Measurements from ENCODE around the gene BMERB1. TPM values are rescaled to one million over a fixed set of nuclear protein-coding genes. Genes with fewer than 3 reads are reported as not detected.

Gene BMERB1
- total and polyA plus RNA-seq, 9 of the 15 experiments (the other 6 are each of a cell fraction or from before 2014, with no cell fraction given) = 0.29 to 2.9 (median 0.94) TPM

DNA sequence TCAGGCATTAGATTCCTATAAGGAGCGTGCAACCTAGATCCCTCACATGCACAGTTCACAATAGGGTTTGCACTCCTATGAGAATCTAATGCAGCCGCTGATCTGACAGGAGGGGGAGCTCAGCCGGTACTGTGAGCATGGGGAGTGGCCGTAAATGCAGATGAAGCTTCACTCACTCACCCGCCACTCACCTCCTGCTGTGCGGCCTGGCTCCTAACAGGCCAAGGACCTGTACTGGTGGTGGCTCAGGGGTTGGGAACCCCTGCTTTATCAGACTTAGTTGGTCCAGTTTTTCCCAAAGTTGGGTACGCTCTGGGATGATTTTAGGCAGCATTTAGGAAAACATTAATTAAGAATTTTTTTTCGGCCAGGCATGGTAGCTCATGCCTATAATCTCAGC is 104.8 kb downstream of the BMERB1 start (continued):
- TF ChIP-seq NELFE (IDR thresholded peaks at IDR 0.05; ENCODE audit: insufficient read depth, insufficient read length) (no peak), ZC3H4 (CRISPR knock-in tag; IDR thresholded peaks at IDR 0.05; ENCODE audit: borderline replicate concordance) (no peak), CBFA2T3 (IDR thresholded peaks at IDR 0.05) (no peak), THRAP3 (IDR thresholded peaks at IDR 0.05; ENCODE audit: borderline replicate concordance) (no peak), GABPB1 (CRISPR knock-in tag; IDR thresholded peaks at IDR 0.05) (no peak), LEF1 (IDR thresholded peaks at IDR 0.05) (0 out of 2 replicates have a peak, but pooled peaks have one; percentile 17), HDAC3 (IDR thresholded peaks at IDR 0.05; ENCODE audit: borderline replicate concordance, partially characterized antibody) (no peak), ZNF764 (CRISPR knock-in tag; IDR thresholded peaks at IDR 0.05; ENCODE audit: low read depth) (no peak), ZNF324 (CRISPR knock-in tag; IDR thresholded peaks at IDR 0.05) (no peak), TCF7 (IDR thresholded peaks at IDR 0.05; ENCODE audit: borderline replicate concordance) (no peak), MTA1 (IDR thresholded peaks at IDR 0.05; ENCODE audit: borderline replicate concordance) (no peak), NFE2L1 (tag; IDR thresholded peaks at IDR 0.05; ENCODE audit: borderline replicate concordance, low read depth) (no peak), NEUROD1 (IDR thresholded peaks at IDR 0.05; ENCODE audit: borderline replicate concordance, low read depth, low read length, partially characterized antibody) (peak; percentile 8), KAT8 (IDR thresholded peaks at IDR 0.05; ENCODE audit: low read depth) (no peak)
- TF ChIP-seq, protein P1, sequence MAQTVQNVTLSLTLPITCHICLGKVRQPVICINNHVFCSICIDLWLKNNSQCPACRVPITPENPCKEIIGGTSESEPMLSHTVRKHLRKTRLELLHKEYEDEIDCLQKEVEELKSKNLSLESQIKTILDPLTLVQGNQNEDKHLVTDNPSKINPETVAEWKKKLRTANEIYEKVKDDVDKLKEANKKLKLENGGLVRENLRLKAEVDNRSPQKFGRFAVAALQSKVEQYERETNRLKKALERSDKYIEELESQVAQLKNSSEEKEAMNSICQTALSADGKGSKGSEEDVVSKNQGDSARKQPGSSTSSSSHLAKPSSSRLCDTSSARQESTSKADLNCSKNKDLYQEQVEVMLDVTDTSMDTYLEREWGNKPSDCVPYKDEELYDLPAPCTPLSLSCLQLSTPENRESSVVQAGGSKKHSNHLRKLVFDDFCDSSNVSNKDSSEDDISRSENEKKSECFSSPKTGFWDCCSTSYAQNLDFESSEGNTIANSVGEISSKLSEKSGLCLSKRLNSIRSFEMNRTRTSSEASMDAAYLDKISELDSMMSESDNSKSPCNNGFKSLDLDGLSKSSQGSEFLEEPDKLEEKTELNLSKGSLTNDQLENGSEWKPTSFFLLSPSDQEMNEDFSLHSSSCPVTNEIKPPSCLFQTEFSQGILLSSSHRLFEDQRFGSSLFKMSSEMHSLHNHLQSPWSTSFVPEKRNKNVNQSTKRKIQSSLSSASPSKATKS (CRISPR knock-in tag; IDR thresholded peaks at IDR 0.05) = no peak
- TF ChIP-seq, protein P2, sequence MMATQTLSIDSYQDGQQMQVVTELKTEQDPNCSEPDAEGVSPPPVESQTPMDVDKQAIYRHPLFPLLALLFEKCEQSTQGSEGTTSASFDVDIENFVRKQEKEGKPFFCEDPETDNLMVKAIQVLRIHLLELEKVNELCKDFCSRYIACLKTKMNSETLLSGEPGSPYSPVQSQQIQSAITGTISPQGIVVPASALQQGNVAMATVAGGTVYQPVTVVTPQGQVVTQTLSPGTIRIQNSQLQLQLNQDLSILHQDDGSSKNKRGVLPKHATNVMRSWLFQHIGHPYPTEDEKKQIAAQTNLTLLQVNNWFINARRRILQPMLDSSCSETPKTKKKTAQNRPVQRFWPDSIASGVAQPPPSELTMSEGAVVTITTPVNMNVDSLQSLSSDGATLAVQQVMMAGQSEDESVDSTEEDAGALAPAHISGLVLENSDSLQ (IDR thresholded peaks at IDR 0.05) = peak; percentile 94
- TF ChIP-seq, protein P3, sequence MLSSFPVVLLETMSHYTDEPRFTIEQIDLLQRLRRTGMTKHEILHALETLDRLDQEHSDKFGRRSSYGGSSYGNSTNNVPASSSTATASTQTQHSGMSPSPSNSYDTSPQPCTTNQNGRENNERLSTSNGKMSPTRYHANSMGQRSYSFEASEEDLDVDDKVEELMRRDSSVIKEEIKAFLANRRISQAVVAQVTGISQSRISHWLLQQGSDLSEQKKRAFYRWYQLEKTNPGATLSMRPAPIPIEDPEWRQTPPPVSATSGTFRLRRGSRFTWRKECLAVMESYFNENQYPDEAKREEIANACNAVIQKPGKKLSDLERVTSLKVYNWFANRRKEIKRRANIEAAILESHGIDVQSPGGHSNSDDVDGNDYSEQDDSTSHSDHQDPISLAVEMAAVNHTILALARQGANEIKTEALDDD (IDR thresholded peaks at IDR 0.05) = no peak
- TF ChIP-seq, protein P4, sequence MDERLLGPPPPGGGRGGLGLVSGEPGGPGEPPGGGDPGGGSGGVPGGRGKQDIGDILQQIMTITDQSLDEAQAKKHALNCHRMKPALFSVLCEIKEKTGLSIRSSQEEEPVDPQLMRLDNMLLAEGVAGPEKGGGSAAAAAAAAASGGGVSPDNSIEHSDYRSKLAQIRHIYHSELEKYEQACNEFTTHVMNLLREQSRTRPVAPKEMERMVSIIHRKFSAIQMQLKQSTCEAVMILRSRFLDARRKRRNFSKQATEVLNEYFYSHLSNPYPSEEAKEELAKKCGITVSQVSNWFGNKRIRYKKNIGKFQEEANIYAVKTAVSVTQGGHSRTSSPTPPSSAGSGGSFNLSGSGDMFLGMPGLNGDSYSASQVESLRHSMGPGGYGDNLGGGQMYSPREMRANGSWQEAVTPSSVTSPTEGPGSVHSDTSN (CRISPR knock-in tag; IDR thresholded peaks at IDR 0.05; ENCODE audit: low read depth) = peak; percentile 75
- TF ChIP-seq, protein P4 (tag; conservative IDR thresholded peaks at IDR 0.05; ENCODE audit: low read depth) = peak; percentile 70
- TF ChIP-seq, protein P5, sequence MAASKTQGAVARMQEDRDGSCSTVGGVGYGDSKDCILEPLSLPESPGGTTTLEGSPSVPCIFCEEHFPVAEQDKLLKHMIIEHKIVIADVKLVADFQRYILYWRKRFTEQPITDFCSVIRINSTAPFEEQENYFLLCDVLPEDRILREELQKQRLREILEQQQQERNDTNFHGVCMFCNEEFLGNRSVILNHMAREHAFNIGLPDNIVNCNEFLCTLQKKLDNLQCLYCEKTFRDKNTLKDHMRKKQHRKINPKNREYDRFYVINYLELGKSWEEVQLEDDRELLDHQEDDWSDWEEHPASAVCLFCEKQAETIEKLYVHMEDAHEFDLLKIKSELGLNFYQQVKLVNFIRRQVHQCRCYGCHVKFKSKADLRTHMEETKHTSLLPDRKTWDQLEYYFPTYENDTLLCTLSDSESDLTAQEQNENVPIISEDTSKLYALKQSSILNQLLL (CRISPR knock-in tag; IDR thresholded peaks at IDR 0.05; ENCODE audit: borderline replicate concordance) = no peak
- TF ChIP-seq, protein P6, sequence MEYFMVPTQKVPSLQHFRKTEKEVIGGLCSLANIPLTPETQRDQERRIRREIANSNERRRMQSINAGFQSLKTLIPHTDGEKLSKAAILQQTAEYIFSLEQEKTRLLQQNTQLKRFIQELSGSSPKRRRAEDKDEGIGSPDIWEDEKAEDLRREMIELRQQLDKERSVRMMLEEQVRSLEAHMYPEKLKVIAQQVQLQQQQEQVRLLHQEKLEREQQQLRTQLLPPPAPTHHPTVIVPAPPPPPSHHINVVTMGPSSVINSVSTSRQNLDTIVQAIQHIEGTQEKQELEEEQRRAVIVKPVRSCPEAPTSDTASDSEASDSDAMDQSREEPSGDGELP (CRISPR knock-in tag; IDR thresholded peaks at IDR 0.05; ENCODE audit: borderline replicate concordance) = peak; percentile 43; the same call in 1 of the 2 replicates

Data from K562 (cell line).